Pancreas (tissue), 10 donors: ENCODE data around the gene GRM1. TPM values are rescaled to one million over a fixed set of nuclear protein-coding genes. Genes with fewer than 3 reads are reported as not detected.

ENCODE experiments used
- ATAC-seq, 4 donors: fragments of 200-7000 bp; cut with Tn5 transposase; one replicate each; pipeline versions ENCODE4 v1.8.0 to v1.9.1; 2020; ENCODE audit warnings: mild to moderate bottlenecking in 4 of 4, moderate library complexity in 4 of 4
- DNase-seq, 6 donors: peaks; one replicate each; pipeline ENCODE4 v3.0.0-alpha.2; 2020
- FAIRE-seq: peaks from 2 replicates; lab custom pipeline; 2012; peaks lifted over from hg19 to GRCh38; lab: Jason Lieb, UNC
- H3K27ac ChIP-seq, 4 donors: fragments of 200-600 bp; sonication (generic); 1 replicate in 3 of 4; 2 replicates in 1 of 4; pipeline versions ENCODE4 v1.5.0 to v1.8.0; 2020
- H3K27me3 ChIP-seq, 4 donors: fragments of 200-600 bp; one replicate each; pipeline ENCODE4 v1.8.0; 2021
- H3K36me3 ChIP-seq, 3 donors: fragments of 200-600 bp; sonication (generic) in 1 of 3; one replicate each; pipeline versions ENCODE4 v1.5.0 to v1.8.0; 2020 to 2021
- H3K4me1 ChIP-seq, 3 donors: fragments of 200-600 bp; one replicate each; pipeline ENCODE4 v1.8.0; 2021
- H3K4me3 ChIP-seq, 4 donors: fragments of 200-600 bp; sonication (generic) in 2 of 4; one replicate each; pipeline versions ENCODE4 v1.5.0 to v1.8.0; 2020 to 2021
- H3K9me3 ChIP-seq, 4 donors: fragments of 200-600 bp; one replicate each; pipeline ENCODE4 v1.8.0; 2021
- CTCF ChIP-seq, 4 donors: fragments of 200-600 bp; sonication (generic) in 3 of 4; IDR thresholded peaks; one replicate each; pipeline versions ENCODE4 v1.5.0 to v1.8.0; 2021; ENCODE audit warnings: antibody characterized with exemption in 4 of 4
- WGBS, 2 donors: extraction: QIAGEN DNeasy Blood & Tissue Kit; methylation state at CpG; one replicate each; pipeline ENCODE4 v1.1.7; 2013; 5-methylcytosine and 5-hydroxymethylcytosine counted together
- intact Hi-C, 3 donors: fragments of 100-400 bp; cut with DNase I; formaldehyde crosslinking; loops; one replicate each; pipeline versions ENCODE4 v1.11.1 to v1.14.2; 2022
- polyA plus RNA-seq, 2 donors: library from polyadenylated mRNA; stranded (reverse); fragments of 200-250 nt; gene quantifications; one replicate each; pipeline ENCODE4 v1.2.3, GENCODE V29; 2013
- total RNA-seq, 6 donors: library from RNA; stranded (reverse); fragmentation: NEBNext Ultra II Directional in 4 of 6; extraction: Animal tissue kit (Norgen Biotek cat#: 25700) in 4 of 6; gene quantifications; one replicate each; pipeline versions ENCODE4 v1.2.1 to v1.2.4, GENCODE V29; 2021 to 2023
- donor health status: healthy with polysubstance abuse.
- donor health status: DM: no; HTN: no; CAD: no; lungs with moderate emphysema.
- donor health status: DM: no; HTN: no; CAD: no.
- donor health status: control.
- donor health status: control.
- donor health status: Bipolar disorder and iron deficiency.
- donor health status: DM: yes; HTN: yes; CAD: no.
- donor health status: DM: no; HTN: no; CAD: no.
- donor health status: DM: no; HTN: no; CAD: no.
- donor health status: DM: yes; HTN: yes; CAD: no.

Gene GRM1
- total and polyA plus RNA-seq, 8 donors, result 0.04 to 0.17 (median 0.05) TPM; not detected in 2

DNA sequence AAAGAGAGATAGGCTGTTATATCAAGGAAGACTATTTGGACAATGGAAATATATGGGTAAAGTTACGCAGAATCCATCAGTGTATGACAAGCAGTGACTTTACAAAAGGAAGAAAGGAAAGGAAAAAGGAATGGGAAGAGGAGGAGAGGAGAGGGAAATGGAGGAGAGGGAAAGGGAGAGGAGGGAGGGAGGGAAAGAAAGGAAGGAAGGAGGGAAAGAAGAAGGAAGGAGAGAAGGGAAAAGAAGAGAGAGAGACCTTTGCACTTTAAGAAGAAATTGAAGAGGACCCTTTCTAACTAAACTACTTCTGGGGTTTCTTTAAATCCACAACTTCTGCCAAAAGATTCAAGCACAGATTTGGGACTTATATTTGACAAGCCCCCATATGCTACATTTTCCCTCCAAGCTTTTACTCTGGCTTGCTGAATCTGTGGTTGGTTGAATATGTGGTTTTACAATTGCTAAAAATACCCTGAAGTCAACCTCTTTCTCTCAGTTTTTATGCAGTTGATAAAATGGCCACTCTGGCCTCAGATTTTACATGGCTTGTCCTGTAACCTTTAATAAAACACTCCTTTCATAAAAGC is 394.0 kb downstream of the GRM1 start:
- ATAC-seq (no peak), DNase-seq (no peak), FAIRE-seq (no peak)
- Histone ChIP-seq H3K4me3 (no peak overlapping the region), H3K9me3 (no peaks in the 10 kb centered on the region), H3K27me3 (no peaks in the 10 kb centered on the region), H3K36me3 (no peaks in the 10 kb centered on the region), H3K4me1 (no peaks in the 10 kb centered on the region), H3K27ac (no peak overlapping the region)
- WGBS, 2 donors, result 80 to 87% methylated on average over 1 of the region's 1 CpG
- no peak for TF ChIP-seq CTCF (IDR thresholded peaks at IDR 0.05)
- intact Hi-C loops, result no loop called here

DNA sequence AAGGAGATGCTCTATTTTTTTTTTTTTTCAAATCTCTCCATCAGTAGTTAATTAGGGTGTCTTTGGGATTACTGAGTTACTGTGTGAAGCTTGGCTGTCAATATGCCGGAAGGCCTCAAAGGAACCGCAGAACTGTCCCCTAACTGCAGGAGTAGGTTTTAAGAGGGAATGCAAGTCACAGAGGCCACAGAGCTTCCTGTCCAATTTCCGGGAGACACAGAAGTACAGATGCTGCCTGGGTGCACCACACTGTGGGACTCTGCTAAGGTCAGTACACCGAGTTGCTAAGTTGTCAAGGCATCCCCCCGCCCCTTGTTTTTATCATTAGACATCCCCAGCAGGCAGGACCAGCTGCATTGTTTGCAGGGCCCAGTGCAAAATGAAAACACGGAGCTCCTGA is 394.6 kb downstream of the GRM1 start:
- no peak for FAIRE-seq

DNA sequence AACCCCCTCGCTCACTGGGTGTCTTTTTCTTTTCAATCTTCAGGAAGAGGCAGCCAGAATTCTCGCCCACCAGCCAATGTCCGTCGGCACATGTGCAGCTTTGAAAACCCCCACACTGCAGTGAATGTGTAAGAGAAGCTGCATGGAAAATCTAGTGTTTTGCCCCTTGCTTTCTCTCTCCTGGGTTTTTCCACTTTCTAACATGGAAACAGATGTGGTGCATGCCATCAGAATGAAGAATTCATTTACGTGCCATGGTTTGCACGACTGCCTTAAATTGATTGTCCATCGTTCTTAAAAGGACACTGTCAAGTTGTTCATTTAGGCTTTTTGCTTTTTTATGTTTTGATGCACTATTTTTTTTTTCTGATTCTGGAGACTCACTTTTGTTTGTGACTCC is 397.7 kb downstream of the GRM1 start:
- ATAC-seq (no peak), DNase-seq (no peak), FAIRE-seq (no peak)
- H3K27ac ChIP-seq, result no peak overlapping the region
- H3K9me3 ChIP-seq, result no peaks in the 10 kb centered on the region
- no peaks in the 10 kb centered on the region for H3K36me3 ChIP-seq
- H3K4me1 ChIP-seq, result no peaks in the 10 kb centered on the region
- intact Hi-C loops, result no loop called here
- H3K4me3 ChIP-seq, result no peak overlapping the region
- no peaks in the 10 kb centered on the region for H3K27me3 ChIP-seq
- WGBS, 2 donors, result 56 to 72% methylated on average over 7 of the region's 7 CpGs
- no peak for TF ChIP-seq CTCF (IDR thresholded peaks at IDR 0.05)

More for the DNA sequence above, 394.6 kb downstream of the GRM1 start:
- Histone ChIP-seq H3K36me3 (no peaks in the 10 kb centered on the region), H3K27me3 (no peaks in the 10 kb centered on the region), H3K4me1 (no peaks in the 10 kb centered on the region), H3K27ac (no peak overlapping the region), H3K4me3 (no peak overlapping the region), H3K9me3 (no peaks in the 10 kb centered on the region)
- intact Hi-C loops, result no loop called here
- 59 to 66% methylated on average over 6 of the region's 6 CpGs for WGBS, 2 donors
- no peak for TF ChIP-seq CTCF (IDR thresholded peaks at IDR 0.05)
- DNase-seq (no peak), ATAC-seq (no peak)

- Histone ChIP-seq H3K4me3 (no peak overlapping the region), H3K27me3 (no peaks in the 10 kb centered on the region), H3K9me3 (no peaks in the 10 kb centered on the region), H3K36me3 (no peaks in the 10 kb centered on the region), H3K27ac (no peak overlapping the region), H3K4me1 (no peaks in the 10 kb centered on the region)
- TF ChIP-seq CTCF (IDR thresholded peaks at IDR 0.05), result no peak
- ATAC-seq, result no peak
- 93% methylated on average over 4 of the region's 4 CpGs for WGBS, 2 donors
- no peak for FAIRE-seq
- intact Hi-C loops, result no loop called here
- no peak for DNase-seq
Observed at GRCh38 chr6:146429831-146430230, 401.0 kb downstream of the GRM1 start.

- TF ChIP-seq CTCF (IDR thresholded peaks at IDR 0.05), result no peak
- Histone ChIP-seq H3K27me3 (no peaks in the 10 kb centered on the region), H3K4me1 (no peaks in the 10 kb centered on the region), H3K9me3 (no peaks in the 10 kb centered on the region), H3K36me3 (no peaks in the 10 kb centered on the region), H3K4me3 (peak overlapping the region; percentile 3 to 48 (median 23)), H3K27ac (no peak overlapping the region)
- ATAC-seq, result peak; percentile 48 to 78 (median 70)
- peak; percentile 13 to 63 (median 20) for DNase-seq
- FAIRE-seq, result no peak
- 8 to 9% methylated on average over 58 to 59 of the region's 59 CpGs for WGBS, 2 donors
- intact Hi-C loops, result no loop called here
Observed at GRCh38 chr6:146433881-146434731, 405.2 kb downstream of the GRM1 start.
